SH-SY5Y (cell line): Measurements from ENCODE around the gene BHLHE41.

Source experiments
- GATA2 ChIP-seq: IDR thresholded peaks from 2 replicates; pipeline ENCODE4 v1.6.1; 2011; ENCODE audit warnings: mild to moderate bottlenecking, low read depth, low read length
- GATA3 ChIP-seq: IDR thresholded peaks from 2 replicates; pipeline ENCODE4 v1.6.1; 2011; ENCODE audit warnings: low read depth, mild to moderate bottlenecking, low read length, moderate library complexity

The BHLHE41 gene

GRCh38 chr12:26150736-26151450 lies 26.1 kb upstream of the BHLHE41 start:
- TF ChIP-seq GATA3 (no peak), GATA2 (no peak)

GRCh38 chr12:26149968-26150500 lies 25.2 kb upstream of the BHLHE41 start:
- TF ChIP-seq GATA2 (no peak), GATA3 (no peak)

GRCh38 chr12:26148291-26148690 lies 23.5 kb upstream of the BHLHE41 start:
- TF ChIP-seq GATA2, result no peak
- no peak for TF ChIP-seq GATA3

- no peak for TF ChIP-seq GATA2
- TF ChIP-seq GATA3, result no peak
Observed at GRCh38 chr12:26143291-26143690, 18.5 kb upstream of the BHLHE41 start.

- no peak for TF ChIP-seq GATA2
- TF ChIP-seq GATA3, result no peak
Observed at GRCh38 chr12:26138860-26139259, 14.0 kb upstream of the BHLHE41 start.

GRCh38 chr12:26136688-26137087 lies 11.9 kb upstream of the BHLHE41 start:
- no peak for TF ChIP-seq GATA3
- TF ChIP-seq GATA2, result no peak

GRCh38 chr12:26135571-26135970 lies 10.7 kb upstream of the BHLHE41 start:
- TF ChIP-seq GATA3 (no peak), GATA2 (no peak)

GRCh38 chr12:26135010-26135420 lies 10.2 kb upstream of the BHLHE41 start:
- no peak for TF ChIP-seq GATA3
- TF ChIP-seq GATA2, result no peak

GRCh38 chr12:26134540-26134939 lies 9.7 kb upstream of the BHLHE41 start:
- TF ChIP-seq GATA2 (no peak), GATA3 (no peak)

- TF ChIP-seq GATA2 (no peak), GATA3 (no peak)
Observed at GRCh38 chr12:26133521-26133920, 8.7 kb upstream of the BHLHE41 start.

GRCh38 chr12:26132866-26133265 lies 8.0 kb upstream of the BHLHE41 start:
- TF ChIP-seq GATA2, result no peak
- no peak for TF ChIP-seq GATA3

- TF ChIP-seq GATA2 (no peak), GATA3 (no peak)
Observed at GRCh38 chr12:26131936-26132335, 7.1 kb upstream of the BHLHE41 start.

- TF ChIP-seq GATA2, result no peak
- TF ChIP-seq GATA3, result no peak
Observed at GRCh38 chr12:26130728-26131127, 5.9 kb upstream of the BHLHE41 start.

GRCh38 chr12:26128168-26128567 lies 3.3 kb upstream of the BHLHE41 start:
- TF ChIP-seq GATA2 (no peak), GATA3 (peak; percentile 48; the same call in 1 of the 2 replicates)

- no peak for TF ChIP-seq GATA2
- no peak for TF ChIP-seq GATA3
Observed at GRCh38 chr12:26127404-26127803, 2.6 kb upstream of the BHLHE41 start.
